Calu3 (cell line): ENCODE data around the gene TYMS. TPM values are rescaled to one million over a fixed set of nuclear protein-coding genes. Genes with fewer than 3 reads are reported as not detected.

Experiments
- BruUV-seq: library from RNA; stranded (reverse); fragments of 400-500 nt; replicated peaks from 2 replicates; lab custom pipeline; 2021; lab: Mats Ljungman, UMichigan
- CTCF ChIA-PET: fragments of 300-600 bp; sonication (Branson Sonifier 250); formaldehyde crosslinking; loops from one replicate; lab custom pipeline; 2022; ENCODE audit warnings: antibody characterized with exemption; lab: Charles Lee
- DNase-seq: peaks from one replicate; pipeline ENCODE4 v3.0.0; 2022
- H3K27ac Mint-ChIP-seq: one replicate; pipeline ENCODE4 v1.8.0; 2022; ENCODE audit warnings: mixed read lengths; ENCODE audit not compliant: unreplicated experiment
- H3K27me3 Mint-ChIP-seq: one replicate; pipeline ENCODE4 v1.8.0; 2022; ENCODE audit warnings: mixed read lengths; ENCODE audit not compliant: unreplicated experiment
- H3K36me3 Mint-ChIP-seq: one replicate; pipeline ENCODE4 v1.8.0; 2022; ENCODE audit warnings: mild to moderate bottlenecking, moderate library complexity, mixed read lengths; ENCODE audit not compliant: insufficient read depth, unreplicated experiment
- H3K4me1 Mint-ChIP-seq: one replicate; pipeline ENCODE4 v1.8.0; 2022; ENCODE audit warnings: mild to moderate bottlenecking, low read depth, mixed read lengths; ENCODE audit not compliant: unreplicated experiment
- H3K4me3 Mint-ChIP-seq: one replicate; pipeline ENCODE4 v1.8.0; 2022; ENCODE audit warnings: mild to moderate bottlenecking, low read depth, moderate library complexity, mixed read lengths; ENCODE audit not compliant: unreplicated experiment
- H3K9me3 Mint-ChIP-seq: one replicate; pipeline ENCODE4 v1.8.0; 2022; ENCODE audit warnings: low read depth, mixed read lengths; ENCODE audit not compliant: unreplicated experiment
- CTCF ChIP-seq: fragments of 200-600 bp; IDR thresholded peaks from one replicate; pipeline ENCODE4 v1.8.0; 2022; ENCODE audit warnings: antibody characterized with exemption; ENCODE audit not compliant: unreplicated experiment
- intact Hi-C: fragments of 100-400 bp; cut with micrococcal nuclease; formaldehyde crosslinking; loops from one replicate; pipeline ENCODE4 v1.10.0; 2022; ENCODE audit not compliant: unreplicated experiment
- total RNA-seq: library from RNA; stranded (reverse); gene quantifications from 2 replicates; pipeline ENCODE4 v1.2.3, GENCODE V29; 2022

Gene TYMS
- total RNA-seq, 1 experiment from 2014 or later = 84.1 TPM

- no peaks in the 10 kb centered on the region for H3K4me1 Mint-ChIP-seq
- CTCF ChIA-PET = interaction anchor here (0.7 to 2.2 kb wide), 4 partner anchors 88 to 321 kb away, joined by 8 to 28 read pairs (median 18); partner anchors contain the start of gene ENOSF1
Measured at GRCh38 chr18:623761-624620, 33.5 kb upstream of the TYMS start.

GRCh38 chr18:627231-627630, 30.2 kb upstream of the TYMS start:
- CTCF ChIA-PET = no interaction called here
- no peak overlapping the region for H3K4me3 Mint-ChIP-seq
- no peak for DNase-seq
- no peaks in the 10 kb centered on the region for H3K27me3 Mint-ChIP-seq
- H3K4me1 Mint-ChIP-seq = no peaks in the 10 kb centered on the region
- no peak overlapping the region for H3K27ac Mint-ChIP-seq
- TF ChIP-seq CTCF = no peak
- no peaks in the 10 kb centered on the region for H3K9me3 Mint-ChIP-seq
- intact Hi-C loops = no loop called here
- no TSS peak for BruUV-seq
- H3K36me3 Mint-ChIP-seq = no peaks in the 10 kb centered on the region

More at GRCh38 chr18:623761-624620, 33.5 kb upstream of the TYMS start:
- BruUV-seq = no TSS peak
- Mint-ChIP-seq H3K9me3 (no peaks in the 10 kb centered on the region), H3K4me3 (no peak overlapping the region), H3K36me3 (no peaks in the 10 kb centered on the region), H3K27ac (no peak overlapping the region), H3K27me3 (no peaks in the 10 kb centered on the region)
- DNase-seq = peak; percentile 84
- peak; percentile 67 for TF ChIP-seq CTCF
- intact Hi-C loops = loop anchor here (2.0 kb wide), 2 partner anchors 207 to 215 kb away; no protein-coding TSS in a partner anchor

- intact Hi-C loops = no loop called here
- DNase-seq = no peak
- TF ChIP-seq CTCF = peak; percentile 33
- Mint-ChIP-seq H3K4me1 (peaks cover 1% of the 10 kb centered on the region), H3K36me3 (no peaks in the 10 kb centered on the region), H3K27ac (no peak overlapping the region), H3K27me3 (no peaks in the 10 kb centered on the region), H3K4me3 (no peak overlapping the region), H3K9me3 (no peaks in the 10 kb centered on the region)
- CTCF ChIA-PET = no interaction called here
- BruUV-seq = no TSS peak
Measured at GRCh38 chr18:629269-630150, 27.9 kb upstream of the TYMS start.

- no TSS peak for BruUV-seq
- Mint-ChIP-seq H3K4me3 (no peak overlapping the region), H3K27me3 (no peaks in the 10 kb centered on the region), H3K36me3 (no peaks in the 10 kb centered on the region), H3K4me1 (peaks cover 8% of the 10 kb centered on the region), H3K9me3 (no peaks in the 10 kb centered on the region), H3K27ac (no peak overlapping the region)
- no peak for TF ChIP-seq CTCF
- CTCF ChIA-PET = interaction anchor here (1.7 kb wide), 1 partner anchor 208 kb away, joined by 4 read pairs; no protein-coding TSS in a partner anchor
- DNase-seq = no peak
- intact Hi-C loops = no loop called here
Measured at GRCh38 chr18:631560-631959, 25.9 kb upstream of the TYMS start.
